ENCODE results near the gene TIGD1.

GRCh38 chr2:232506709-232507108 lies 43.6 kb downstream of the TIGD1 start:
- TF ChIP-seq, protein P1, sequence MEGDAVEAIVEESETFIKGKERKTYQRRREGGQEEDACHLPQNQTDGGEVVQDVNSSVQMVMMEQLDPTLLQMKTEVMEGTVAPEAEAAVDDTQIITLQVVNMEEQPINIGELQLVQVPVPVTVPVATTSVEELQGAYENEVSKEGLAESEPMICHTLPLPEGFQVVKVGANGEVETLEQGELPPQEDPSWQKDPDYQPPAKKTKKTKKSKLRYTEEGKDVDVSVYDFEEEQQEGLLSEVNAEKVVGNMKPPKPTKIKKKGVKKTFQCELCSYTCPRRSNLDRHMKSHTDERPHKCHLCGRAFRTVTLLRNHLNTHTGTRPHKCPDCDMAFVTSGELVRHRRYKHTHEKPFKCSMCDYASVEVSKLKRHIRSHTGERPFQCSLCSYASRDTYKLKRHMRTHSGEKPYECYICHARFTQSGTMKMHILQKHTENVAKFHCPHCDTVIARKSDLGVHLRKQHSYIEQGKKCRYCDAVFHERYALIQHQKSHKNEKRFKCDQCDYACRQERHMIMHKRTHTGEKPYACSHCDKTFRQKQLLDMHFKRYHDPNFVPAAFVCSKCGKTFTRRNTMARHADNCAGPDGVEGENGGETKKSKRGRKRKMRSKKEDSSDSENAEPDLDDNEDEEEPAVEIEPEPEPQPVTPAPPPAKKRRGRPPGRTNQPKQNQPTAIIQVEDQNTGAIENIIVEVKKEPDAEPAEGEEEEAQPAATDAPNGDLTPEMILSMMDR (IDR thresholded peaks at IDR 0.05 in 8 of 11, conservative IDR thresholded peaks at IDR 0.05 in 3 of 11), result no peak
- no peak for TF ChIP-seq POLR2AphosphoS5 (IDR thresholded peaks at IDR 0.05)
- TF ChIP-seq POLR2A (IDR thresholded peaks at IDR 0.05), result no peak

All from spleen (tissue), 7 donors.